ENCODE measurements around the gene TNPO1.

The TNPO1 gene

GRCh38 chr5:72956324-72957140 is 140.1 kb downstream of the TNPO1 start:
- H3K36me3 ChIP-seq (replicated peaks): no peaks in the 10 kb centered on the region

DNA sequence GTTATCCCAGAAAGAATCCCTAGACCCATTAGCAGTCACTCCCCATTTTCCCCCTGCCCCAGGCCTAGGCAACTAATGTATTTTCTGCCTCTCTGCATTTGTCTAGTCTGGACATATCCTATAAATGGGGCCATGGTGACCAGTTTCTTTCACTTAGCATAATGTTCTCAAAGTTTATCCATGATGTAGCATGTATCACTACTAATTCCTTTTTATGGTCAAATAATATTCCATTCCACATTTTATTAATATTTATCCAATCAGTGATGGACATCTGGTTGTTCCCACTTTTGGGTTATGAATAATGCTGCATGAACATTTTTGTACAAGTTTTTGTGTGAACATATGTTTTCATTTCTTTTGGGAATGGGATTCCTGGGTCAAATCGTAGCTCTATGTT is 140.9 kb downstream of the TNPO1 start:
- Histone ChIP-seq H3K27me3 (ENCODE audit: low read depth) (no peaks in the 10 kb centered on the region), H3K36me3 (replicated peaks) (no peaks in the 10 kb centered on the region), H3K4me3 (peak overlapping the region; percentile 51), H3K9me3 (no peaks in the 10 kb centered on the region), H3K4me1 (peaks cover 19% of the 10 kb centered on the region)
- no peak for DNase-seq (ENCODE audit: low spot score in 2 of 2)
- in situ Hi-C loops (cut with MboI; ENCODE audit: low sequenced_read_pairs): no loop called here

More at GRCh38 chr5:72956324-72957140, 140.1 kb downstream of the TNPO1 start:
- no peaks in the 10 kb centered on the region for H3K9me3 ChIP-seq
- H3K4me1 ChIP-seq: peaks cover 19% of the 10 kb centered on the region
- peak overlapping the region; percentile 51 for H3K4me3 ChIP-seq
- DNase-seq (ENCODE audit: low spot score in 2 of 2): peak; percentile 52 to 73
- in situ Hi-C loops (cut with MboI; ENCODE audit: low sequenced_read_pairs): no loop called here
- no peaks in the 10 kb centered on the region for H3K27me3 ChIP-seq (ENCODE audit: low read depth)

DNA sequence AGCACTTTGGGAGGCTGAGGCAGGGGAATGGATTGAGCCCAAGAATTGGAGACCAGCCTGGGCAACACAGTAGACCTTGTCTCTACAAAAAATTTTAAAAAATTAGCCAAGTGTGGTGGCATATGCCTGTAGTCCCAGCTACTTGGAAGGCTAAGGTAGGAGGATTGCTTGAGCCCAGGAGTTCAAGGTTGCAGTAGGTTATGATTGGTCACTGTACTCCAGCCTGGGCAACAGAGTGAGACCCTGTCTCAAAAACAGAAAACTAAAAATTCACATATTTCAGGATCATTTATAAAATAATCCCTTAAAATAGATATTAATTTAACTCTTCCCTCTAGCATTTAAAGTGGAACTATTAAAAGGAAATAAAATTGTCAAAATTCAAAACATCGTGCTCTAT is 142.8 kb downstream of the TNPO1 start:
- in situ Hi-C loops (cut with MboI; ENCODE audit: low sequenced_read_pairs): no loop called here
- Histone ChIP-seq H3K27me3 (ENCODE audit: low read depth) (no peaks in the 10 kb centered on the region), H3K4me3 (no peak overlapping the region), H3K9me3 (no peaks in the 10 kb centered on the region), H3K36me3 (replicated peaks) (no peaks in the 10 kb centered on the region), H3K4me1 (peaks cover 11% of the 10 kb centered on the region)
- no peak for DNase-seq (ENCODE audit: low spot score in 2 of 2)
